ENCODE measurements around the gene DDX41. TPM values are rescaled to one million over a fixed set of nuclear protein-coding genes. Genes with fewer than 3 reads are reported as not detected.

The DDX41 gene
- total RNA-seq, 1 experiment from 2014 or later, result 133 TPM

DNA sequence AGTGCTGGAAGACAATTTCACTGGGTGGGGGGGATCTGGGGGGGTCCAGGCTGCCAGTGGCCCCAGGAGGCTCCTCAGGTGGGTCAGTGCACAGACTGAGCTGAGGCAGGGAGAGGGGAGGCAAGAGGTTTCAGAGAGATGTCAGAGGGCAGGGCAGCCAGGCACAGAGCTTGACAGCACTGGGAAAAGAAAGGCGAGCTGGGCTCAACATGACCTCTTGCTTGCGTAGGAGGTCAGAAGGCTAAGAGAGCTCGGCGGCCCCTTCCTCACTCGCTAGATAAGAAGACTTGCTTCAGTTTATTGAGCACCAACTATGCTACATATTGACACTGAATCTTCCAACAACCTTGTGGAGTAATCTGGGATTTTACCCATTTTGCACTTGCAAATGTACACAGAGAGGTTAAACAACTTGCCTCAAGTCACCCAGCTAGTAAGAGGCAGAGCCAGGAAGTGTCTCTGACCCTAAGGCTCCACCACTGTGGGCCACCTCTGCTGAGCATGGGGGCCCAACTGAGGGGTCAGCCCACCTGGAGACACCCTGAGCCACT is 22.9 kb downstream of the DDX41 start:
- peak overlapping the region in 1 of 3 experiments; percentile 72; a peak in 2 of 7 replicates for H3K27ac Mint-ChIP-seq

More for the DNA sequence above, 22.9 kb downstream of the DDX41 start:
- Histone ChIP-seq H3K4ac (ENCODE audit: low read depth, low read length) (no peak overlapping the region), H4K91ac (ENCODE audit: insufficient read length, low read depth, low read length) (no peak overlapping the region), H3K23ac (ENCODE audit: insufficient read length, low read depth, low read length) (no peak overlapping the region), H3K4me2 (ENCODE audit: insufficient read depth, insufficient read length, low read length) (no peak overlapping the region), H3K14ac (ENCODE audit: insufficient read depth, low read length) (no peak overlapping the region), H3K18ac (ENCODE audit: insufficient read length, low read depth, low read length) (no peak overlapping the region), H3K56ac (ENCODE audit: insufficient read length, low read depth, low read length) (no peak overlapping the region), H3K27ac (ENCODE audit: insufficient read length, low read depth, low read length) (no peak overlapping the region), H4K20me1 (ENCODE audit: control insufficient read depth, insufficient read depth, insufficient read length) (no peaks in the 10 kb centered on the region), H3K4me1 (ENCODE audit: insufficient read depth, low read length) (peaks cover 5% of the 10 kb centered on the region; the same call in 1 of the 2 replicates), H3K27me3 (ENCODE audit: insufficient read depth, low read length) (no peaks in the 10 kb centered on the region; the same call in 1 of the 2 replicates), H2AFZ (ENCODE audit: low read length) (no peak overlapping the region), H2AK5ac (ENCODE audit: insufficient read length, low read length) (no peak overlapping the region), H2BK120ac (ENCODE audit: low read depth, low read length, poor library complexity, severe bottlenecking) (no peak overlapping the region), H2BK15ac (ENCODE audit: low read depth, low read length) (no peak overlapping the region), H3K9me3 (ENCODE audit: control insufficient read depth, low read depth, low read length) (no peaks in the 10 kb centered on the region), H3K79me1 (ENCODE audit: insufficient read depth, low read depth, low read length, poor library complexity, severe bottlenecking) (no peaks in the 10 kb centered on the region), H3T11ph (ENCODE audit: low read length) (no peak overlapping the region), H2BK20ac (ENCODE audit: low read depth, low read length, poor library complexity, severe bottlenecking) (no peak overlapping the region), H4K5ac (ENCODE audit: insufficient read length, low read depth, low read length) (no peak overlapping the region), H2BK5ac (ENCODE audit: insufficient read length, low read length) (no peak overlapping the region), H3K9ac (ENCODE audit: extremely low read depth, insufficient read length, low read length) (no peak overlapping the region), H3K23me2 (ENCODE audit: insufficient read length, low read depth, low read length, poor library complexity, severe bottlenecking) (peaks cover 4% of the 10 kb centered on the region), H2BK12ac (ENCODE audit: insufficient read length, low read depth, low read length) (no peak overlapping the region), H4K8ac (replicated peaks; ENCODE audit: insufficient read length, low read depth, low read length) (no peak overlapping the region), H3K79me2 (ENCODE audit: insufficient read depth, low read length) (no peaks in the 10 kb centered on the region)
- peaks cover 30 to 53% of the 10 kb centered on the region in 2 experiments for H3K4me1 Mint-ChIP-seq
- H3K27me3 Mint-ChIP-seq (ENCODE audit: low read depth), result peaks cover 11% of the 10 kb centered on the region
- no peak for DNase-seq
- no CpG with 5 or more reads among the region's 5 CpGs for WGBS (ENCODE audit: extremely low coverage, insufficient read length, low lambda C conversion rate)
- no peaks in the 10 kb centered on the region; a peak in 1 of 5 replicates for H3K9me3 Mint-ChIP-seq
- TF ChIP-seq, protein P1, sequence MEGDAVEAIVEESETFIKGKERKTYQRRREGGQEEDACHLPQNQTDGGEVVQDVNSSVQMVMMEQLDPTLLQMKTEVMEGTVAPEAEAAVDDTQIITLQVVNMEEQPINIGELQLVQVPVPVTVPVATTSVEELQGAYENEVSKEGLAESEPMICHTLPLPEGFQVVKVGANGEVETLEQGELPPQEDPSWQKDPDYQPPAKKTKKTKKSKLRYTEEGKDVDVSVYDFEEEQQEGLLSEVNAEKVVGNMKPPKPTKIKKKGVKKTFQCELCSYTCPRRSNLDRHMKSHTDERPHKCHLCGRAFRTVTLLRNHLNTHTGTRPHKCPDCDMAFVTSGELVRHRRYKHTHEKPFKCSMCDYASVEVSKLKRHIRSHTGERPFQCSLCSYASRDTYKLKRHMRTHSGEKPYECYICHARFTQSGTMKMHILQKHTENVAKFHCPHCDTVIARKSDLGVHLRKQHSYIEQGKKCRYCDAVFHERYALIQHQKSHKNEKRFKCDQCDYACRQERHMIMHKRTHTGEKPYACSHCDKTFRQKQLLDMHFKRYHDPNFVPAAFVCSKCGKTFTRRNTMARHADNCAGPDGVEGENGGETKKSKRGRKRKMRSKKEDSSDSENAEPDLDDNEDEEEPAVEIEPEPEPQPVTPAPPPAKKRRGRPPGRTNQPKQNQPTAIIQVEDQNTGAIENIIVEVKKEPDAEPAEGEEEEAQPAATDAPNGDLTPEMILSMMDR (conservative IDR thresholded peaks at IDR 0.05), result no peak
- no peak overlapping the region for H3K4me3 Mint-ChIP-seq
- peaks cover 25 to 47% (median 42%) of the 10 kb centered on the region in 3 experiments for H3K36me3 Mint-ChIP-seq (ENCODE audit: insufficient read depth in 1 of 3, low read depth in 3 of 3)

Data from H9 (cell line).